Measurements from ENCODE around the gene AKAP13.

AKAP13 gene

GRCh38 chr15:85412956-85413854 is 32.8 kb downstream of the AKAP13 start:
- peak overlapping the region; percentile 37; the same call in 1 of the 2 replicates for H3K27ac ChIP-seq
- no peak for TF ChIP-seq CTCF (conservative IDR thresholded peaks at IDR 0.05)
- TF ChIP-seq ZFX (IDR thresholded peaks at IDR 0.05): no peak

- TF ChIP-seq CTCF (conservative IDR thresholded peaks at IDR 0.05) (no peak), ZFX (IDR thresholded peaks at IDR 0.05) (no peak)
- no peak overlapping the region for H3K27ac ChIP-seq
These were observed 33.6 kb downstream of the AKAP13 start for GRCh38 chr15:85414037-85414436.

GRCh38 chr15:85414495-85414894 is 34.1 kb downstream of the AKAP13 start:
- TF ChIP-seq CTCF (conservative IDR thresholded peaks at IDR 0.05): peak; percentile 64
- no peak for TF ChIP-seq ZFX (IDR thresholded peaks at IDR 0.05)
- H3K27ac ChIP-seq: no peak overlapping the region

- no peak for TF ChIP-seq CTCF (conservative IDR thresholded peaks at IDR 0.05)
- no peak for TF ChIP-seq ZFX (IDR thresholded peaks at IDR 0.05)
- H3K27ac ChIP-seq: no peak overlapping the region
These were observed 34.6 kb downstream of the AKAP13 start for GRCh38 chr15:85414991-85415390.

GRCh38 chr15:85415783-85416182 is 35.4 kb downstream of the AKAP13 start:
- no peak overlapping the region for H3K27ac ChIP-seq
- TF ChIP-seq ZFX (IDR thresholded peaks at IDR 0.05): no peak
- TF ChIP-seq CTCF (conservative IDR thresholded peaks at IDR 0.05): no peak

GRCh38 chr15:85417276-85417675 is 36.9 kb downstream of the AKAP13 start:
- no peak overlapping the region for H3K27ac ChIP-seq
- TF ChIP-seq ZFX (IDR thresholded peaks at IDR 0.05) (no peak), CTCF (conservative IDR thresholded peaks at IDR 0.05) (no peak)

- no peak overlapping the region for H3K27ac ChIP-seq
- TF ChIP-seq CTCF (conservative IDR thresholded peaks at IDR 0.05) (no peak), ZFX (IDR thresholded peaks at IDR 0.05) (no peak)
These were observed 38.8 kb downstream of the AKAP13 start for GRCh38 chr15:85419161-85419560.

All from C4-2B (cell line).